GM21423 (cell line): ENCODE data around the gene MAN2C1.
"Not testable (repeated sequence)": the region's sequence is repeated elsewhere in the genome, so short reads cannot be mapped to it uniquely, and the experiment has no call there.

ENCODE experiments used
- ATAC-seq: cut with Tn5 transposase; IDR thresholded peaks from one replicate; pipeline ENCODE4 v1.9.1; 2021; ENCODE audit warnings: mild to moderate bottlenecking, moderate library complexity; ENCODE audit not compliant: unreplicated experiment

Gene MAN2C1

DNA sequence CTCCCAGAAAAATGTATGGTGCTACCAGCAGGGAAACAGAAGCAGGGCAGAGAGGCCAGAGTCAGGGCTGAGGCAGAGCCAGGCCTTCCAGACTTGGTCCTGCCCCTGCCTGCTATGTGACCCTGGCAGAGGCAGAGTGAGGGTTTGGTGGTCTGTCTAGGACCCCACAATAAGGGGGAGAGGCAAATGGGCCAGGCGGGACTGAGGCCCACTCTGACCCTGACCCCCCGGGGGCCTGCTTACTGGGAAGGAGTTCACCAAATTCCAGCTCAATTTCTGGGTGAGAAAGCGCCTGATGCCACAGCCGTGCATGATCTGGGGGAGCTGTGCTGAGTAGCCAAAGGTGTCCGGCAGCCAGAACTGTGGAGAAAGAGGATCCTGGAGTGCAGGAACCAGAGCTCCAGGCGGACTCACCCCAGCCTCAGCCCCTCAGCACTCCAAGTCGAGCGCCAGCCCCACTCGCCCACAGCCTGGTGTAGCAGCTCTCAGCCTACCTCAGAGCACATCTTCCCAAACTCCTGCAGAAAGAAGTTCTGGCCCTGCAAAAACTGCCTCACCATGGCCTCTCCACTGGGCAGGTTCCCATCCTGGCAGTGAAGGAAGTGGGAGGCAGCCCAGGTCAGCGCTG, 6.9 kb downstream of the MAN2C1 start:
- ATAC-seq, result no peak

DNA sequence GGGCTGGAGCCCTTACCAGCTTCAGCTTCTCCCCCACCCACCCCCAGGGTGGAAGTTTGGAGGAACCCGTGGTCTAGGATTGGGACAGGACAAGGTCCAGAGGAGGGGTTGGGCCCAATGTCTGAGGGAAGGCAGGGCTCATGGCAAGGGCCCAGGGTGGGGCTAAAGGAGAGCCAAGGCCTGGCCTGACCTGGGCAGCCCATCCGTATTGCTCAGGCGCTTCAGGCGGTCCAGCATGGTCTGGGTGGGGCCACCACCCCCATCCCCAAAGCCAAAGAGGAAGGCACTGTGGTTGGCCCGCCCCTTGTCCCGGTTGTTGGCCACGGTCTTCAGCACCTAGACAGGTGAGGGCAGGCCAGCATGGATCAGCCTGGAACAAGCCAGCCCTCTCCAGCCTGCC, 7.6 kb downstream of the MAN2C1 start:
- no peak for ATAC-seq

DNA sequence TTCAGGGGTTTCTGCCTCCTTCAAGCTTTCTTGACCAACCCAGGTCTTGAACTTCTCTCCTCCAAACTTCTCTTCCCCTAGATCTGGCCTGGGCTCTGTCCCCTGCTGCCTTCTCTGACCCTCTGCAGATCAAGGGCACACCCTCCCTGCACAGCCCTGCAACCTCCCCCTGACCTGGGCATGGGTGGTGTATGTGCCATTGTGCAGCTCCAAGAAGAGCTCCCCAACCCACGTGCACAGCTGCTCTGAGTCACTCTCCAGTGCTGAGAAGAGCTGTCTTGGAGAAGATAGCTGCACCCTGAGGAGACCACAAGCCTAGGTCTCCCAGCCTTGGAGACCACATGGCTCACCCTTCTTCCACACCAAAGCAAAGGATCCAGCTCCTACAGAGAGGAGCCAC, 8.0 kb downstream of the MAN2C1 start:
- ATAC-seq, result no peak

DNA sequence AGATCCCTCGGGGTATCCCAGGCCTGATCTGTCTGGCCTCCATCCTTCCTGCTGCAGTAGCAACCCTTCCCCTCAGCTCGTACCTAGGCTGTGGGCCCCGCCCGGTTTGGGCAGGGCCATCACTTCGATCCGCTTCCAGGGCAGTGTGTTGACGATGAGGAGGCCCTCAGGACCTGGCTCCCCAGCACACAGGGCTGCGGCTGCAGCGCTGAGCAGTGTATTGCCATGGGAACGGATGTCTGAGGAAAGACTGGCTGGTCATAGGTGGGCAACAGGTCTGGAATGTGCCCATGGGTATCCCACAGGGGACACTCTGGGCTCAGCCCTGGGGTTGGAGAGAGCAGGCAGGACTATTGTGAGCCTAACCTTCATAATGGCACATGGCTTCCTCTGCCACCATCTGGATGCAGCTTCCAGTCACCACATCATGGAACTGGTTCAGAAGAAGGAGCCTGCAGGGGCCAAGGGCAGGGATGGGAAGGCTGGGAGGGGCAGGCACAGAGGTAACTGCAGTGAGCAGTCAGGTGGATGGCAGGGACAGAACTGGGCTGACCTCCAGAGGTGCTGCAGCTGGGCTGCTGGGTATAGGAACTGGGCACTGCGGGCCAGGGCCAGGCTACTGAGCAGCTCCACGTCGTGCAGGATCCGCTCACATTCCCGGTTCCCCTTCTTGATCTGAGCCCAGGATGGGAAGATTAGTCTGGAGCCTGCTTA, 8.7 kb downstream of the MAN2C1 start:
- no peak for ATAC-seq

DNA sequence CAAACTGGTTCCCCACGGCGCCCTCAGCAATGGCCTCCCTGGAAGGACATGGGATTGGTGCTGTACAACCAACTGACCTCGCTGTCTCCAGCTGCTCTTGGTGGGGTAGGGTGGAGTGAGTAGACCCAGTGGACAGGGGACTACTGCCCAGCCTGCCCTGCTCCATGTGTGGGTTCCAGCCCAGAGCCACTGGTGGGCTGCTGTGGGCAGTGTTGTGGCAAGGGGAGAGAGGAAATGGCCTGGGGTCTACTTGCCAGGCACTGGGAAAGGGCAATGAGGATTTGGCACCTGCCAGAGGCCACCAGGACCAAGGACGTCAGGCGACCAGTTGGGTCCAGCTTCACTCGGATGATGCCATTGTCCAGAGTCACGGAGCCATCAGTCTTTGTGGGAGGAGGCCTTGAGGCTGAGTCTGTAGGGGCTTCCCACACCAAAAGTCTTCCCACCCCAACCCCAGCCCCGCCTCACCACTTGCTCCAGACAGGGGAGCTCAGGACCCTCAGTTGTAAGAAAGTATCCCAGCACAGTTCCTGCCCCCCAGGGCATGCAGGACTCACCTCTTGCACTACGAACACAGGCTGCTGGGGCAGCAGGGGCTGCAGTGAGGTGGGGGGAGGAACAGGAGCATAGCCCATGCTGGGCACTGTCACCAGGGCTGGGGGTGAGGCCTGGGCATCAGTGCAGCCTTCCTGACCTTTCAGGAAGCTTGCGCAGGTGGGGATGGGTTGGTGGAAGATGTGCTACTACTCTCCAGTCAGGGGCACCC, 9.5 kb downstream of the MAN2C1 start:
- ATAC-seq, result no peak

DNA sequence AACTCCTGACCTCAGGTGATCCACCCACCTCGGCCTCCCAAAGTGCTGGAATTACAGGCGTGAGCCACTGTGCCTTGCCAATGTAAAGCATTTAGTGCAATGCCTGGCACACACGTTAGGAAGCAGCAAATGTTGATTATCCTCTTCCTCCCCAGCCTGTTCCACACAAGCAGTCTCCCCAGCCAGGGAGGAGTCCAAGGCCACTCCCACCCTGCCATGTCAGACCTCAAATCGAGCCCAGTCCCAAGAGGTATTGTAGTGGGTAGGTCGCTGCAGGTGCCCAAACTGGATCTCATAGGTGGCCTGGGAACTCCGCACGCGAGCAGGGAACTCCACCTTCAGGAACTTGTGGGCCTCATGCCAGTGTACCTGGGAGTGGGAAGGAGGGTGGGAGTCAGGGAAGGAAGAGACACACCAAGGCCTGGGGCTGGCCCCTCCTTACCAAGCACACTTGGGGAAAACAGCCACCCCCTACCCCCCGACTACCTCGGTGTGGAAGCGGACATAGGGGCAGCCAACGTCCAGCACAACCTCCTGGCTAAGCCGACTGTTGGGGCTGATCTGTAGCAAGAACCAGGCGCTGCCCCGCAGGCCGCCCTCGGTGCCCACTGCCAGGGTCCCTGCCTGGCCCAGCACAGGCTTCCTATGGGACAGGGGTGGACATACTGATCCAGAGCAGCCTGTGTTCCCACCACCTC, 10.3 kb downstream of the MAN2C1 start:
- ATAC-seq, result no peak

DNA sequence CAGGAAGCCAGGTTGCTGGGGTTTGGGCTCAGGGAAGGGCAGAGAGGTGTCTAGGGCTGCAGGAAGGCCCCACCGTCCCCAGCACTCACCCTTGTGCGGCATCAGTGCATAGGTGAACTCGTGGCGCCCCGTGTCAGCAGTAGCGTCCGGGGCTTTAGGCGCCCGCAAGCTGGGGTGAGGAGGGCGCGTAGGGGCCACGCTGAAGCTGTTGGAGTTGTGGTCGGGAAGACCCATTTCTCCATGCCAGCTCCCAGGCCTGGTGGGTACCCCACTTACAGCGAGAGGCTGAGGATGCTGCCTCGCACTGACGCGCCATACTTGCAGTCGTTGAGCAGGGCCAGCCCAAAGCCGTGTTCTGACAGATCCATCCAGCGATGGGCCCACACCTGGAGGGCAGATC, 11.9 kb downstream of the MAN2C1 start:
- ATAC-seq, result no peak

DNA sequence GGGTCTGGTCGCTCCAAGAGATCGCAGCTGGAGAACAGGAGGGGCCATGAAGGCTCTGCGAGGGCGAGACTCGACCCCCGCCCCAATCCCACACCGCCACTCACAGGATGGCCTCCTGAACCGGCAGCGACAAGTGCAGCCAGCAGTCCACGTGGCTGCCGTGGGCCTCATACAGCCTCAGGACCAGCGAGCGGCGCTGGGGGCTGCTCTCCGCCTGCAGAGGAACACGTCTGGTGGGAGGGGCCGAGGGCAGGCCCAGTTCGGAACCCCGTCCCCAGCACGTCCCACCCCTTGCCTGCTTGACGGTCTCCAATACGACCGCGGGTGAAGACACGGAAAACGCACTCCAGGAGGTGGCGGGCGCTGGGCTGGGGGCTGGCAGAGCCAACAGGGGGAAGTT, 12.4 kb downstream of the MAN2C1 start:
- no peak for ATAC-seq

DNA sequence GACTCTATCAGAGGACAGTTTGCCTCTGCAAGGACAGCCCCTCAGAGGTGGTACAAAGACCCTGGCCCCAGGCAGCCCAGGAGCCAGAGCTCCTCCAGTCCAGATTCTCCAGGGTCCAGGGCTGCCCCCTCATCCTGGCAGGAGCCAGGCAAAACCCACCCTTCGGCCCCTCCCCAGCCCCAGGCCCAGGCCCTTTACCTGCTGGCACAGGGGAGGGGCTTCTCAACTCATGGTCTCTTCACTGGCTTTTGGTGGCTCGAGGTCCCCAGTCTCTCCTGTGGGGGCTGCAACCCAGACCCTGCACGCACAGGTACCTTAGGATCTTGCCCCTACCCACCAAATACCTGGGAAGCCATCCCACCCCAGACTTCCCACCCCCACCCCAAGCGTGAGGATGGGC, 13.0 kb downstream of the MAN2C1 start:
- ATAC-seq, result no peak

DNA sequence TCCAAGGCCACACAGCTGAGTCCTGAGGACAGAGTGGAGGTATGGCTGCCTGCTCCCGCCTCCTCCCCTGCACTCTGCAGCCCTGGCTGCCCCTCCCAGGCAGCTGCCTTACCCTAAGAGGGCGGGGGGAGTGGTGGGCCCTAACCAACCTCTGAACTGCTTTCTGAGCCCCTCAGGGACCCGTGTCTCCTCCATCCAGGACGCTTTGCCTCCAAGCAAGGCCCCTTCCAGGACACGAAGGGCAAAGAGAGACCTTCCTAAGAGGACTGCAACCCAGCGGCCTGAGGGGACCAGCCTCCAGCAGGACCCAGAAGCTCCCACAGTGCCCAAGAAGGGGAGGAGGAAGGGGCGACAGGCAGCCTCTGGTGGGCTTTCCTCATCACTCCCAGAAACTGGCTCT, 14.0 kb downstream of the MAN2C1 start:
- ATAC-seq, result no peak

DNA sequence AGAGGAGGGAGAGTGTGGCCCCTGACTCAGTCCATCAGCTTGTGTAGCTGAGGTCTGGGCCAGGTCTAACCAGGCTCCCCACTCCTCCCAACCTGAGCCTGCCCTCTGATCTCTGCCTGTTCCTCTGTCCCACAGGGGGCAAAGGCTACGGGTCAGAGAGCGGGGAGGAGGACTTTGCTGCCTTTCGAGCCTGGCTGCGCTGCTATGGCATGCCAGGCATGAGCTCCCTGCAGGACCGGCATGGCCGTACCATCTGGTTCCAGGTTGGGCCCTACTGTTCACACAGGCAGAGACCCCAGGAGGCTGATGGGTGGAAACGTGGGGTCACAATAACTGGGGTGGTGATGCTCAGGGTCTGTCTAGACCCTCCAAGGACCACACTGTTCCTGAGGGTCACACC, 14.8 kb downstream of the MAN2C1 start:
- ATAC-seq, result no peak

DNA sequence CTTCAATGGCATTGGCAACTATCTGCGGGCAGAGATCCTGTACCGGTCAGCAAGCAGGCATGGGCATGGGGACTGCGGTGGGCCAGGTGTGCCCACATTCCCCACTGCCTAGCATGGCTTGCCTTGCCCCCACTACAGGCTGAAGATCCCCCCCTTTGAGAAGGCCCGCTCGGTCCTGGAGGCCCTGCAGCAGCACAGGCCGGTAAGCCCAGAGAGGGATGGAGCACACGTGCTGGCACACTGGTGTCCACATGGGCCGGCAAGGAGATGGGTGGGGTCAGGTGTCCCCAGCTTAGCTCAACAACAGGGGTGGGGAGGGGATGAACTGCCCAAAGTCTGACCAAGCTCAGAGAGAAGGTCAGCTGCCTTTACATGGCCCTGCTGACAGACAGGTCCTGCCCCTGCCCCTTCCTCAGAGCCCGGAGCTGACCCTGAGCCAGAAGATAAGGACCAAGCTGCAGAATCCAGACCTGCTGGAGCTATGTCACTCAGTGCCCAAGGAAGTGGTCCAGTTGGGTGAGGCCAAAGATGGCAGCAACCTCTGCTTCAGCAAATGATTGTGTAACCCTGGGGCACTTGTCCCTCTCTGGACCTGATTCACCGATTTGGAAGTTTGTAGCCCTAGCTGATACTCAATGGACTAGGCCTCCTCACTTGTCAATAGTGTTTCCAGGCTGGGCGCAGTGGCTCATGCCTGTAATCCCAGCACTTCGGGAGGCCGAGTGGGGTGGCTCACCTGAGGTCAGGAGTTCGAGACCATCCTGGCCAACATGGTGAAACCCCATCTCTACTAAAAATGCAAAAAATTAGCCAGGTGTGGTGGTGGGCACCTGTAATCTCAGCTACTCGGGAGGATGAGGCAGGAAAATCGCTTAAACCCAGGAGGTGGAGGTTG, 16.0 kb downstream of the MAN2C1 start:
- ATAC-seq, result no peak

DNA sequence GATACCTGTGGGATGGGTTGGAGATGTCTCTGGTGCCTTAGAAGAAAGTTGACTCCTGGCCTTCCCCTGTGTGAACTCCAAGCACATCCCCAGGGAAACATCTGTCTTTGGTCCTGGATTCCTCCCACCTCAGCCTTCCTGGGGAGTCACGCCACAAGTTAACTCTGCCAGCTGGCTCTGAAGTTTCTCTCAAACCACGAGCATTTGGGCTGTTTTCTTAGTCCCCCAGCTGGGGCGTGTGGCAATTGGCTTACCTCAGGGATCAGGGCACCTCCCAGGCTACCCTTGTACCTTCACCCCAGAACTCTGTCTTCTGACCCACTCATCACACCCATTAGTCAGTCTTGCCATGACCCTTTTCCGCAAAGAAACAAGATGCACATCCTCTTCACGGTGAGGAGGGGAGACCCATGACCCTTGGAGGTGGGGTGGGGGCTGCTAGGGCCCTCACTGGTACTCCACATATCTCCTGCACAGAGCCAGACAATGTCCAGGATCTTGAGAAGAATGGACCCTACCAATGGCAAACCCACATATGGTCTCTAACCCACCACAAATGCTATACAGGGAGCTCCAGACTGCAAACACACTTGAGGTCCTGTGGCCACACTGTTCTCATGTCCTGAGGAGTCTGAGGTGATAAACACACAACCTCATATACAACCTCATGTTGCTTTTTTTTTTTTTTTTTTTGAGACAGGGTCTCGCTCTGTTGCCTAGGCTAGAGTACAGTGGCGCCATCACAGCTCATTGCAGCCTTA, 17.6 kb downstream of the MAN2C1 start:
- ATAC-seq, result no peak

DNA sequence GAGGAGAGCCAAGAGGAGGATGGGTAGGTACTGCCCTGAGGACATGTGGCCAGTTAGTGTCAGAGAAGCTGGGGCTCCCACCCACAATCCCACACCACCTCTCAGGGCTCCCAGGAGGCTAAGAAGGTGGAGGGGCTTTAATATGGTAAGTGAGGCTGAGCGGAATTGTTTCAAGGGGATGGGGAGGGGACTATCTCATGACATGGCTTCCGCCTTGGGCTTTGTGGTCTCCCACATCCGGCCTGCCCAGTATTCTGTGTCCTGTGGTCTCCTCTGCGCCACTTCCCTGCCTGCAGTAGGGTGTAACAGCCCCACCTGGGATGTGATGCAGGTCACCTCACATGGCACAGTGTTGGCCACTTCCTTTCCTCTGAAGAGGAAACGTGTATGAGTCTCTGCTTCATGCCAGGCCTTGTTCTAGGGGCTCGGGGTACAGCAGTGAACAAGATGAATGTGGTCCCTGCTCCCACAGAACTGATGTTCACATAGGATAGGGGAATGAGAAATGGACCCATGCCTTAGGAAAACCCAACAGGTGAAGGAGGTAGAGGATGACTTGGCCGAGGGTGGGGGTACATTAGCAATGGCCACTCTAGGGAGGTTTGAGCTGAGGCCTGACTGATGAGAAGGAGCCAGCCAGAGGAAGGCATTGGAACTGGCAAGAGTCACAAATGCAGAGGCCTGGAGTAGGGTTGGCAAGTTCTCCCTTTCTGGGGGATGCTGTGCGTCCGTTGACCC, 18.4 kb downstream of the MAN2C1 start:
- peak; percentile 58 for ATAC-seq

DNA sequence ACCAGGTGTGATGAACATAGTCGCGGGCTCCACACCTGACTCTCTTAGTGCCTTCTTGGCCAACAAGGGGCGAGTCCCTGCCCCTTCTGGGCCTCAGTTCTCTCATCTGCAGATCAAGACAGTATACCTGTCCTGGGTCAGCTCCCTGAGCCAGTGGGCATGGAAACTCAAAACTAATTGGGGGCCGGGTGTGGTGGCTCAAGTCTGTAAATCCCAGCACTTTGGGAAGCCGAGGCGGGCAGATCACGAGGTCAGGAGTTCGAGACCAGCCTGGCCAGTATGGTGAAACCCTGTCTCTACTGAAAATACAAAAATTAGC, 19.1 kb downstream of the MAN2C1 start:
- ATAC-seq, result not testable (repeated sequence)

DNA sequence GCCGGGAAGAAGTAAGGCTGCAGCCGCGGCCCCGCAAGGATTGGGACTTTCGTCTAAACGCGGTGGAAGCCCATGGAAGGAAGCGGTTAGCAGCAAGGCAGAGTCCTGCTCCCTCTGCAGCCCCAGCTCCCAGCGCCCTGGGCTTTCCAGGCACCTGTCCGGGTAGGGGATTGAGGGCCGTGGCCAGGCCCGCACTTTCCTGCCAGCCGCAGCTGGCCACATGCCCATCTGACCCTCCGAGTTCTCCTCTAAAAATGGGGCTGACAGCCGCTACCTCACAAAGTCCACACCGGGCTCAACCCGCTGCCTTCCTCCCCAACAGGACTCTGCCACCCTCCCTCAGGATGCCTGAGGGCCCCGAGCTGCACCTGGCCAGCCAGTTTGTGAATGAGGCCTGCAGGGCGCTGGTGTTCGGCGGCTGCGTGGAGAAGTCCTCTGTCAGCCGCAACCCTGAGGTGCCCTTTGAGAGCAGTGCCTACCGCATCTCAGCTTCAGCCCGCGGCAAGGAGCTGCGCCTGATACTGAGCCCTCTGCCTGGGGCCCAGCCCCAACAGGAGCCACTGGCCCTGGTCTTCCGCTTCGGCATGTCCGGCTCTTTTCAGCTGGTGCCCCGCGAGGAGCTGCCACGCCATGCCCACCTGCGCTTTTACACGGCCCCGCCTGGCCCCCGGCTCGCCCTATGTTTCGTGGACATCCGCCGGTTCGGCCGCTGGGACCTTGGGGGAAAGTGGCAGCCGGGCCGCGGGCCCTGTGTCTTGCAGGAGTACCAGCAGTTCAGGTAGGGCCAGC, 19.7 kb downstream of the MAN2C1 start:
- no peak for ATAC-seq

DNA sequence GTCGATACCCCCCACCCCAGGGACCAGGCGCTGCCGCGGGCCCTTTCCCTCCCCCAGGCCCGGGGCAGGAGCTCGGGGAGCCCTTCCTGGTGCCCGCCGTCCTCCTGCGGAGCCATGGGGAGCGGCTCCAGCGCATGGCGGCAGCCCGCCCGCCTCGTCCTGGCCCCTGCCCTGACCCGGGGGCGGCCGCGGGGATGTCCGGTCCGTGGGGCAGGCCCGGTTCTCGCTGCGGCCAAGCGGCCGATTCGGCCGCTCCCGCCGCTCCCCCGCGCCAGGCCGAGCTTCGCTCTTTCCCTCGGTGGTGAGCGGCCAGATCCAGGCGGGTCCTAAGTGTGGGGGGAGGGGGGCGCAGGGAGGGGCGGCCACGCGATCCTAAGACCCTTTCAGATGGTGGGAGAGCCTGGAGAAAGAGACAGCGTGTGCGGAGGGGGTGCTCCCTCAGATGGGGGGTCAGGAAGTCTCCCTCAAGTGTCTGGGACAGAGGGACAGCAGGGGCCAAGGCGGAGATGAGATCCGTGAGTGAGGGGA, 20.3 kb downstream of the MAN2C1 start:
- no peak for ATAC-seq
